CD4-positive, alpha-beta T cell (primary cell): ENCODE results near the gene ATN1. TPM values are rescaled to one million over a fixed set of nuclear protein-coding genes. Genes with fewer than 3 reads are reported as not detected.

ENCODE experiments used
- ATAC-seq: fragments of 200-7000 bp; cut with Tn5 transposase; one replicate; pipeline ENCODE4 v1.10.0; 2022; ENCODE audit warnings: mild to moderate bottlenecking; ENCODE audit not compliant: poor library complexity
- CTCF ChIA-PET: fragments of 350-600 bp; sonication (Branson Sonifier 250); formaldehyde crosslinking; loops from one replicate; lab custom pipeline; 2021; ENCODE audit warnings: antibody characterized with exemption, inconsistent platforms; lab: Charles Lee
- POLR2A ChIA-PET: fragments of 350-600 bp; sonication (Branson Sonifier 250); formaldehyde crosslinking; loops from one replicate; lab custom pipeline; 2021; ENCODE audit warnings: antibody characterized with exemption, inconsistent platforms; lab: Charles Lee
- DNase-seq, 14 experiments: peaks; one replicate each; pipeline ENCODE4 v3.0.0-alpha.2; 2013 to 2020; ENCODE audit warnings: mixed read lengths in 2 of 14
- H3K27ac ChIP-seq, 2 donors: one replicate each; pipeline versions ENCODE4 v1.5.1 to v1.7.0; 2013; ENCODE audit warnings: low read length in 2 of 2, low read depth in 1 of 2, mild to moderate bottlenecking in 1 of 2
- H3K27me3 ChIP-seq, 2 experiments: 1 replicate in 1 of 2; 2 replicates in 1 of 2; pipeline versions ENCODE4 v1.6.1 to v1.7.0; 2013; ENCODE audit warnings: low read length in 2 of 2, control low read depth in 1 of 2, mild to moderate bottlenecking in 1 of 2, moderate library complexity in 1 of 2; ENCODE audit not compliant: insufficient read depth in 2 of 2, control insufficient read depth in 1 of 2
- H3K36me3 ChIP-seq: one replicate; pipeline ENCODE4 v1.6.1; 2013; ENCODE audit warnings: low read length, control low read depth; ENCODE audit not compliant: insufficient read depth
- H3K4me1 ChIP-seq: one replicate; pipeline ENCODE4 v1.6.1; 2013; ENCODE audit warnings: low read length, control low read depth; ENCODE audit not compliant: insufficient read depth
- H3K4me3 ChIP-seq: one replicate; pipeline ENCODE4 v1.5.1; 2013; ENCODE audit warnings: mild to moderate bottlenecking, low read length, moderate library complexity
- H3K9me3 ChIP-seq, 2 experiments: 1 replicate in 1 of 2; 2 replicates in 1 of 2; pipeline versions ENCODE4 v1.6.1 to v1.7.0; 2013; ENCODE audit warnings: low read length in 2 of 2, mild to moderate bottlenecking in 2 of 2, control low read depth in 1 of 2, moderate library complexity in 1 of 2; ENCODE audit not compliant: control insufficient read depth in 1 of 2, insufficient read depth in 1 of 2
- H3K27ac Mint-ChIP-seq: one replicate; pipeline ENCODE4 v1.8.0; 2020; ENCODE audit warnings: mixed read lengths
- H3K27me3 Mint-ChIP-seq: one replicate; pipeline ENCODE4 v1.8.0; 2021; ENCODE audit warnings: mixed read lengths
- H3K36me3 Mint-ChIP-seq: one replicate; pipeline ENCODE4 v1.8.0; 2021; ENCODE audit warnings: low read depth, mixed read lengths
- H3K4me1 Mint-ChIP-seq: one replicate; pipeline ENCODE4 v1.8.0; 2021; ENCODE audit warnings: low read depth, mixed read lengths
- H3K4me3 Mint-ChIP-seq: one replicate; pipeline ENCODE4 v1.8.0; 2020; ENCODE audit warnings: mild to moderate bottlenecking, mixed read lengths
- H3K9me3 Mint-ChIP-seq: one replicate; pipeline ENCODE4 v1.8.0; 2020; ENCODE audit warnings: mixed read lengths
- intact Hi-C, 2 experiments: fragments of 100-400 bp; cut with DNase I in 1 of 2; cut with micrococcal nuclease in 1 of 2; formaldehyde crosslinking; loops; one replicate each; pipeline versions ENCODE4 v1.15.1 to v1.9.0; 2023 to 2025; cut with DNase I, micrococcal nuclease
- total RNA-seq, 174 experiments: library from RNA in 2 of 174; stranded (reverse) in 2 of 174; gene quantifications; one replicate each; pipeline ENCODE4 v1.2.3 and lab custom pipeline; 2021 to 2026
- TF ChIP-seq, protein P1 (sequence below): fragments of 200-600 bp; IDR thresholded peaks from one replicate; pipeline ENCODE4 v1.8.0; 2022; ENCODE audit warnings: antibody characterized with exemption, mild to moderate bottlenecking

ATN1 gene
- total RNA-seq, 2 experiments from 2014 or later: 28.7 to 29.6 TPM

GRCh38 chr12:6968426-6968825 is 40.7 kb downstream of the ATN1 start:
- H3K36me3 Mint-ChIP-seq: peaks cover 65% of the 10 kb centered on the region
- Histone ChIP-seq H3K4me1 (peaks cover 56% of the 10 kb centered on the region), H3K27me3 (no peaks in the 10 kb centered on the region), H3K4me3 (no peak overlapping the region), H3K36me3 (peaks cover 45% of the 10 kb centered on the region), H3K27ac (peak overlapping the region in 1 of 2 donors; percentile 16), H3K9me3 (no peaks in the 10 kb centered on the region)
- DNase-seq: no peak
- CTCF ChIA-PET: interaction anchor here (0.9 to 2.9 kb wide), 7 partner anchors 19 to 141 kb away, joined by 3 to 16 read pairs (median 4); partner anchors contain the start of genes C12orf57, C1RL and RNU7-1
- no peaks in the 10 kb centered on the region for H3K27me3 Mint-ChIP-seq
- ATAC-seq: no peak
- TF ChIP-seq, protein P1, sequence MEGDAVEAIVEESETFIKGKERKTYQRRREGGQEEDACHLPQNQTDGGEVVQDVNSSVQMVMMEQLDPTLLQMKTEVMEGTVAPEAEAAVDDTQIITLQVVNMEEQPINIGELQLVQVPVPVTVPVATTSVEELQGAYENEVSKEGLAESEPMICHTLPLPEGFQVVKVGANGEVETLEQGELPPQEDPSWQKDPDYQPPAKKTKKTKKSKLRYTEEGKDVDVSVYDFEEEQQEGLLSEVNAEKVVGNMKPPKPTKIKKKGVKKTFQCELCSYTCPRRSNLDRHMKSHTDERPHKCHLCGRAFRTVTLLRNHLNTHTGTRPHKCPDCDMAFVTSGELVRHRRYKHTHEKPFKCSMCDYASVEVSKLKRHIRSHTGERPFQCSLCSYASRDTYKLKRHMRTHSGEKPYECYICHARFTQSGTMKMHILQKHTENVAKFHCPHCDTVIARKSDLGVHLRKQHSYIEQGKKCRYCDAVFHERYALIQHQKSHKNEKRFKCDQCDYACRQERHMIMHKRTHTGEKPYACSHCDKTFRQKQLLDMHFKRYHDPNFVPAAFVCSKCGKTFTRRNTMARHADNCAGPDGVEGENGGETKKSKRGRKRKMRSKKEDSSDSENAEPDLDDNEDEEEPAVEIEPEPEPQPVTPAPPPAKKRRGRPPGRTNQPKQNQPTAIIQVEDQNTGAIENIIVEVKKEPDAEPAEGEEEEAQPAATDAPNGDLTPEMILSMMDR: no peak
- H3K9me3 Mint-ChIP-seq: no peaks in the 10 kb centered on the region
- peak overlapping the region; percentile 100 for H3K4me3 Mint-ChIP-seq
- peaks cover 53% of the 10 kb centered on the region for H3K4me1 Mint-ChIP-seq
- H3K27ac Mint-ChIP-seq: peak overlapping the region; percentile 90
- POLR2A ChIA-PET: interaction anchor here (0.7 to 4.8 kb wide), 7 partner anchors 9 to 279 kb away, joined by 3 to 80 read pairs (median 3); partner anchors contain the start of genes C12orf57, RNU7-1 and ZNF384
- intact Hi-C loops: no loop called here

DNA sequence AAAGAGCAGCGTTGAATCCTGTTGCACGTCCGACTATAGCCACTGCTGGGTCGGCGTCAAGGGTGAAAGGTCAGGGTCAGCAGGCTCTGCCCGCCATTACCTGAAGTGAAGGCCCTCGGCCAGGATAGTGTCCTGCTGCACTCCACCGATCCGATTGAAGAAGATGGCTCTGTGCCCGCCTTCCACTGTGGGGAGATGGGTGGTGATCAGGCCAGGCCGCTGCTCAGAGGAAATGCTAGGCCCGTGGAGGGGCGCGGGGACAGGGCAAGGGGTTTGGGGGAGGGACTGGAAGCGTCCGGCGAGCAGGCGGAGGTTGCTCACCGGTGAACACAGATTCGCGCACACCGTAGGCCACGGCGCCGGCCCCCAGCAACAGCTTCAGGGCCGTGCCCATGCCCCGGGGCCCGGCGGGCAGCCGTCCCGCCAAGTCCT is 42.4 kb downstream of the ATN1 start:
- H3K27ac ChIP-seq: peak overlapping the region; percentile 89 to 93
- ChIA-PET CTCF (interaction anchor here (1.4 to 2.9 kb wide), 2 partner anchors 25 to 32 kb away, joined by 6 to 14 read pairs; no protein-coding TSS in a partner anchor), POLR2A (interaction anchor here (0.6 to 4.8 kb wide), 4 partner anchors 25 to 281 kb away, joined by 3 to 80 read pairs (median 14); partner anchors contain the start of genes C12orf57, RNU7-1 and ZNF384)
- peaks cover 41% of the 10 kb centered on the region for H3K4me1 ChIP-seq
- no peaks in the 10 kb centered on the region for H3K27me3 Mint-ChIP-seq
- no peaks in the 10 kb centered on the region for H3K27me3 ChIP-seq
- intact Hi-C loops: loop anchor here (1.0 to 5.0 kb wide), 8 partner anchors 26 to 281 kb away; partner anchors contain the start of genes CDCA3 (in 2 of the 2), LPCAT3 (in 2 of the 2), USP5 (in 2 of the 2) and C12orf57 (in 1 of the 2)
- TF ChIP-seq, protein P1: no peak
- peaks cover 60% of the 10 kb centered on the region for H3K36me3 ChIP-seq
- peaks cover 74% of the 10 kb centered on the region for H3K36me3 Mint-ChIP-seq
- H3K4me3 Mint-ChIP-seq: peak overlapping the region; percentile 100
- ATAC-seq (peak; percentile 8), DNase-seq (no peak)
- peak overlapping the region; percentile 90 for H3K27ac Mint-ChIP-seq
- H3K9me3 Mint-ChIP-seq: no peaks in the 10 kb centered on the region
- no peaks in the 10 kb centered on the region for H3K9me3 ChIP-seq
- peak overlapping the region; percentile 99 for H3K4me3 ChIP-seq
- H3K4me1 Mint-ChIP-seq: peaks cover 42% of the 10 kb centered on the region

DNA sequence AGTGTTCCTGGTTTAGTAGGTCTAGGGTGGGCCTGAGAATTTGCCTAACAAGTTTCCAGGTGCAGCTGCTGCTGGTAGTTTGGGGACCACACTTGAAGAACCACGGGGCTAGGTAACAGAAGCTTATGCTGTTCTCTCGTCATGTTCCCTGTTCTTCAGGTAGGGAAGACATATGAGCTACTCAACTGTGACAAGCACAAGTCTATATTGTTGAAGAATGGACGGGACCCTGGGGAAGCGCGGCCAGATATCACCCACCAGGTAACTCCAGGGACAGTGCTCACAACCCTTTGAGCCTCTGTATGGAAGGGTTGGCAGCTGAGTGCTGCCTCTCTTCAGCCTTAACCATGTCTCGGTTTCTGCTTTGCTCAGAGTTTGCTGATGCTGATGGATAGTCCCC is 46.4 kb downstream of the ATN1 start:
- peaks cover 28% of the 10 kb centered on the region for H3K4me1 ChIP-seq
- no peak overlapping the region for H3K4me3 ChIP-seq
- POLR2A ChIA-PET: interaction anchor here (1.0 to 1.6 kb wide), 2 partner anchors 30 to 44 kb away, joined by 3 to 5 read pairs; partner anchors contain the start of genes C12orf57, LPCAT3 and RNU7-1
- ATAC-seq (no peak), DNase-seq (no peak)
- H3K4me3 Mint-ChIP-seq: no peak overlapping the region
- no peaks in the 10 kb centered on the region for H3K27me3 ChIP-seq
- H3K9me3 Mint-ChIP-seq: no peaks in the 10 kb centered on the region
- H3K4me1 Mint-ChIP-seq: peaks cover 32% of the 10 kb centered on the region
- no peaks in the 10 kb centered on the region for H3K27me3 Mint-ChIP-seq
- no peak overlapping the region for H3K27ac ChIP-seq
- H3K36me3 ChIP-seq: peaks cover 61% of the 10 kb centered on the region
- peaks cover 76% of the 10 kb centered on the region for H3K36me3 Mint-ChIP-seq
- TF ChIP-seq, protein P1: no peak
- no peak overlapping the region for H3K27ac Mint-ChIP-seq
- H3K9me3 ChIP-seq: no peaks in the 10 kb centered on the region
- intact Hi-C loops: loop anchor here (5.0 kb wide), 2 partner anchors 37 to 122 kb away; partner anchors contain the start of genes CDCA3 (in 2 of the 2) and USP5 (in 2 of the 2)
- CTCF ChIA-PET: interaction anchor here (0.7 to 1.7 kb wide), 4 partner anchors 9 to 44 kb away, joined by 3 to 4 read pairs (median 4); partner anchors contain the start of gene LPCAT3
